Iris pigment epithelial cell (primary cell): ENCODE results near the gene LENG8.

ENCODE experiments used
- DNase-seq: peaks from one replicate; pipeline ENCODE4 v3.0.0-alpha.2; 2011; ENCODE audit warnings: low read depth

The LENG8 gene

GRCh38 chr19:54448774-54449700, at the start of gene LENG8:
Gene LENG8, plus strand, starts transcription at chr19:54449199. Its CDS starts 2,146 bp downstream, at chr19:54451345.
- peak; percentile 99 for DNase-seq

- no peak for DNase-seq
These were observed 48.1 kb upstream of the LENG8 start for GRCh38 chr19:54400913-54401312.

- no peak for DNase-seq
These were observed 45.9 kb upstream of the LENG8 start for GRCh38 chr19:54403054-54403453.

GRCh38 chr19:54405628-54406027, 43.4 kb upstream of the LENG8 start:
- DNase-seq = no peak

GRCh38 chr19:54407780-54408179, 41.2 kb upstream of the LENG8 start:
- no peak for DNase-seq

- DNase-seq = no peak
These were observed 40.5 kb upstream of the LENG8 start for GRCh38 chr19:54408456-54409026.

- no peak for DNase-seq
These were observed 38.0 kb upstream of the LENG8 start for GRCh38 chr19:54411033-54411432.

GRCh38 chr19:54412877-54413276, 36.1 kb upstream of the LENG8 start:
- DNase-seq = no peak

- DNase-seq = no peak
These were observed 34.8 kb upstream of the LENG8 start for GRCh38 chr19:54414156-54414555.

- DNase-seq = no peak
These were observed 33.6 kb upstream of the LENG8 start, which contains the start of gene TTYH1 for GRCh38 chr19:54415208-54415900. Gene TTYH1, plus strand, starts transcription at chr19:54415464. Its CDS starts 89 bp downstream, at chr19:54415553.

GRCh38 chr19:54415901-54416673, 32.9 kb upstream of the LENG8 start:
- DNase-seq = no peak

GRCh38 chr19:54416695-54417491, 32.1 kb upstream of the LENG8 start:
- DNase-seq = no peak

- DNase-seq = peak; percentile 62
These were observed 30.7 kb upstream of the LENG8 start for GRCh38 chr19:54418030-54418929.

- no peak for DNase-seq
These were observed 29.8 kb upstream of the LENG8 start for GRCh38 chr19:54418930-54419800.

GRCh38 chr19:54420068-54420382, 29.0 kb upstream of the LENG8 start:
- DNase-seq = no peak

GRCh38 chr19:54420383-54421168, 28.4 kb upstream of the LENG8 start:
- DNase-seq = no peak

- DNase-seq = no peak
These were observed 27.9 kb upstream of the LENG8 start for GRCh38 chr19:54421169-54421516.

GRCh38 chr19:54421521-54421920, 27.5 kb upstream of the LENG8 start:
- DNase-seq = no peak

GRCh38 chr19:54422136-54422535, 26.9 kb upstream of the LENG8 start:
- no peak for DNase-seq
